ENCODE results near the gene FAR2.
"Not testable (repeated sequence)": the region's sequence is repeated elsewhere in the genome, so short reads cannot be mapped to it uniquely, and the experiment has no call there.

The FAR2 gene

DNA sequence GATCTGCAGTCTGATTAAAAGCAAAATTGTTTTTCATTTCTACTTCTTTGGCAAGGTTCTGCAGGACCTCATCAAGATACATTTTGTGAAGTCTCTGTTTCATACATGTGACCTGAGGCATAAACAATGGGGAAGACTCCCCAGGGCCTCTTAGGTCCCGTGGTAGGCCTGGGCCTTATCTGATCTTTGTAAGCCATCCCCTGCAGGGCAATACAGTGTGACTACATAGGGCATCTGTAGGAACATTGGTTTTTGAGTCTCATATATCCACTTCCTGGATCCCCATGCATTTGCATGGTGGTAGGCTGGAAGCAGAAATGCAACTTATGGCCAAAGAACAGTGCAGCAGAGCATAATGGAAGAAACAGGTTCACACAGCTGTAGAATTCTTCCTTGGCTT is 6.0 kb downstream of the FAR2 start:
- no peak for DNase-seq

DNA sequence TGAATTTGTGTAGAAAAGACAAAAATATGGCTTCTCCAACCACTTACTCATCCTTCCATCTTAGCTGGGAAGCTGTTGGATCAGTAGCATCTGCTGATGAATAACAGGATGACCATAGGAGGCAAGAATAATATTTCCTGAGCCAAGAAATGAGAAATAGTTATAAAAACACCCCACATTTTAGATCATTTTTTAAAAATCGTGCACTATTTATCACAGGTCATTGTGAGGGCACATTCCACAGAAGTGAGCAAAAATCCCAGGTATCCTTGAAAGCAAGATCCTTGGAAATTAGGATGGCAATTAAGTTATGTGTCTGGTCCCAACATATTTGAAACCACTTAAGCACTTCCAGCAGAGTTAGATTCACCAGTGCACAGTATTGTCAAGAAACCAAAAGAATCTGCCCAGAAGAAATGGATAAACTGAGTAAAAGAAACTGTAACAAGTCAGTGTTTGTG is 8.4 kb downstream of the FAR2 start:
- no peak for DNase-seq

DNA sequence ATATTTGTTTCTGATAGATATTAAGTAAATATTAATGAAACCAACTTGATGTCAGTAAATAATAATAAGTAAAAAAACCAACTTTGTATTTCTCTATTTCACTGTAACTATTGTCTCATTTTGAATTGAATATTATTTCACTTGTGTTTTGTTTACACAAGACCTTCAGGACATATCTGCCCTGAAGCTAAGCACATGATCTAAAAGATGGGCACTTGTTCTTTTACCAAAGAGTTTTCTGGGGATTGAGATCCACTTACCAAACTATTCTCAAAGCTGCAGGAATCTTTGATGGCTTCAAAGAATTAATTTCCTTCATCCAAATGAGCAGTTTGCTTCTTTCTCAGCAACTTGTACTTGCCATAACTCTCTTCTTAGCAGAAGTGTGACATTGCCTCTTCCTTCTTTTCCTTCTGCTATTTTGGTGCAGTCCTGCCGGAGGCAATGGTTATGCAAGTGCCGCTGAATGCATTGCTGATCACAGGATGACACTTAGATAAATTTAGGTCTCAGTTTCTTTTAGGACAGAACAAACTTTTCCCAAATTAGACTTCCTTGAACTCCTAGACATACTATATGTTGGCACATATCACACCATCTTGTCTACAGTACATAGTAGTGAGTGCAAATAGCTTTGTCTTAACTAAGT is 9.2 kb downstream of the FAR2 start:
- no peak for DNase-seq

DNA sequence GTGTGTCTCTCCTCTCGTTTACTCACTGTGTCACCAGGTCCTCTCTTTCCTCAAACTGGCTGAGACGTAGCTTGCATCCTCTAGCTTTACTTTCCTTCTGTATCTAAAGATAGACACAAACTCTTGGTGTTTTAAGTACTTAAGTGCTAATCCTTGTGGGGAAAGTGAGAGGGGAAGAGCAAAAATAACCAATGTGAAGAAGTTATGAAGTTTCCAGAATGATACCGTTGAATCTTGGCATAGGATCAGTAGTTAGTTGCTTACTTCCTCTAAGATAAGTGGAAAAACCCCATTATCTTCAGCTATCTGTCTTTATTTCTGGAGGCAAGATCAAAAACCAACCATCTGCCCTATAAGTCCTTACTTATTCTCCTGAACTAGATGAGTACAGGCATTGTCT is 10.6 kb downstream of the FAR2 start:
- DNase-seq: no peak

DNA sequence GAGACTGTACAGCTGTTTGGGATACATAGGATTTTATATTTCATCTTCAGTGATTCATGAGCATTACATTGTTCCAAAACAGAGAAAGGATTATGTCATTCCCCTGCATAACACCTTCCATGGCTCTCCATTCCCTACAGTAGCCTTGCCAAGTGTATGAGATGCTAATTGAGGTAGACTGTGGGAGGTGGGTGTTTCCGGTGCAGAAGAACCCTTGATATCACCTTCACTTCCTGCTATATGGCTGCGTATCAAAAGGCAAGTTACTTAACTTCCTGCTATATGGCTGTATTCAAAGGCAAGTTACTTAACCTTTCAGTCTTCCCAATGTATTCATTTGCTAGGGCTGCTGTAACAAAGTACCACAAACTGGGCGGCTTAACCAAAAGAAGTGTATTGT is 11.2 kb downstream of the FAR2 start:
- DNase-seq: no peak

DNA sequence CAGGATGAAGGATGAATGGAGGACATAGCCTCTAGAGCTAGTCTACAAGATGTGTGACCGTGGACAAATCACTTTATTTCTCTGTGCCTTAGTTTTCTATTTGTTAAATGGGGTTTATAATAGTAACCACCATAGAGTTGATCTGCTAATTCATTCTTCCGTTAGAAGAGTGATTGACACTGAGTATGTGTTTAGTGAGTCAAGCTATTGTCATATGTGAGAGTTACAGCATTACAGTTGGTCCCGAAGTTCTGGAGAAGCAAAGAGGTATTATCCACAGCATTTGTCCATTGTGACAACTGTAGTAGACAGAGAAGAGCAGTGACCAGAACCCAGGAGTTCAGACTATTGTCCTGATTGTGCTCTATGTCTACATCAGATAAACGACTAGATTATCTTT is 14.1 kb downstream of the FAR2 start:
- no peak for DNase-seq

DNA sequence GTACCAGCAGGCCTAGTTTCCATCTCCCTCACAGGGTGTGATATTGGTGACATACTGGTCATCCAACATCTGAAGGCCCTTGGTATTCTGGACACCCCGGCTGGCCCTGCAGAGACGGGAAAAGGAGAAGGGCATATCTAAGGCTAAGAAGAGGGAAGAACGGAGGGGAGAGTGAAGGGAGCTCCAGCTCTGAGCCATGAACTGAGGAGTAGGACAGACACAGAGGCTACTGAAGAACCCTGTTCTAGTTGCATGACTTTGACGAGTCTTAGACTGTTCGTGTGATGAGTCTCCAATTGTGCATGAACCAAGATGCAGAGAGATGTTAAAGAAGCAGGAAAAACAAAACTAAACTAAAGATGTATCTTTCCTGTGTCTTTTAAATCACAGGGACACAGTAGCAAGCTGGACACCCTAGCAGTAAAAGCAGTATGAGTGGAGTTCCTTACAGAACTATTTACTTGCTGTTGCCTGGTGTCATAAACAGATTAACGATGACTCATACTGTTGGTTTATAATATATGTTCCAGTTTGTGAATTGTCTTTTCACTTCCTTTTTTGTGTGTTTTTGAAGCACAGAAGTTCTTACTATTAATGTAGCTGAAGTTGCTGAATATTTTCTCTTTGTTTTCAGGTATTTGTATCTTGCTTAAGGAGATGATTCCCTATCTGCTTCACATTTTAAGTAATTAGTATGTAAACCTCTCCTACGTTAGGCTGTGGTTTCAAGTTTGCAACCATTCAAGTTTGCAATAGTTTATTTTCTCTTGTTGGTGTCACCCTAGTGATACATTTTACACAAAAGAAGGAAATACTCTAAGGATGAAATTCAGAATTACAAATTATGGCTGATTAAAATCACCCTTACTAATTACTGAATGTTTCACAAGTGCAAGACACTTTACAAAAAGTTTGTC is 15.7 kb downstream of the FAR2 start:
- DNase-seq: peak; percentile 68

DNA sequence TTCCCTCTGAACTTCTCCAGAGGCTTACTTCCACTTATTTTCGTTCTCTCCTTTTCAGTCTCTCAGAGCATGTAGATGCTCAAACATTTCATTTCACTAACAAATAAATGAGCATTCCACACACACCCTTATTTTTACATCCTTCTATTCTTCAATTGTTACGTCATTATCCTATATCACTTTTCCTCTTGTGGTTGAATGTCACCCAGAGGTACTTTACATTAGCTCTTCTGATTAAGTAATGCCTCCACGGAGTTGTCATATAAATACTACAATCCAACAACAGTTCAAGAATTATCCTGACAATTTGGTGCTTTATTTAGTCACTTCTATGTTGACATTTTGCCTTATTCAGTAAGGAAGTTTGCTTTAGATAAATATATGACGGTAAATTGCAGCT is 18.4 kb downstream of the FAR2 start:
- no peak for DNase-seq

DNA sequence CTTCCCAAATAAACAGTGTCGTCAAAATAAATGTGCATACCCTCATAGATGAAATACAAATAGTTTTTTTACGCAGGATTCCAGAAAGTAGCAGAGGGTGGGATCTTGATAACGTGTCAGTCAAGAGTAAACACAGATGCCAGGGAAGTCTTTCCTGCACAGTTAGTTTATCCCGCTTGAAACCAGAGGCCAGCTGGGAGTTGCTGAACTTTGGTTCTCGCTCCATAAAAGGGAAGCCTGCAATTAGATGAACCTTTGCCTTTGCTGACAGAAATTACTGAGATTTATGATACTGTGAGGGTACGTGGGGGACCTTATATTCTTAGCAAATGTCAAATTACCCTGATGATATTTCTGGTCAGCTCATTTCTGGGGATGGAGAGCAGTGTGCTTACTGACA is 18.9 kb downstream of the FAR2 start:
- no peak for DNase-seq

DNA sequence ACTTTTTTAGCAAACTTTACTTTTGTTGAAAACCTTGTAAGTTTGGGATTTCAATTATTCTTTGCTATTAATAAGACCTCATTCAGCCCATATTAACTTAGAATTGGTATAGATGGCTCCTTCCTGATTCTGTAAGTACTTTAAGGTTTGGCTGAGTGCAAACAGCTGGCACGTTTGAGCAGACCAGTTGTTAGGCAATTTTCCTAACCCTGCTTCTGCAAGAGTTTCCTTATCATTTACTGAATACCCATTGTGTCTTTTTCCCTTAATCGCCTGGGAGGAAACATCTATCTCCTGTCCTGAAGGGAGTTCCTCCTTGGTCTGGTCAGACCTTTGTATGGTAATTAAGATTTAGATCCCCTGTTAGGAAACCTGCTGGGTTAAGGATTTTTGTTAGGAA is 20.9 kb downstream of the FAR2 start:
- DNase-seq: not testable (repeated sequence)

DNA sequence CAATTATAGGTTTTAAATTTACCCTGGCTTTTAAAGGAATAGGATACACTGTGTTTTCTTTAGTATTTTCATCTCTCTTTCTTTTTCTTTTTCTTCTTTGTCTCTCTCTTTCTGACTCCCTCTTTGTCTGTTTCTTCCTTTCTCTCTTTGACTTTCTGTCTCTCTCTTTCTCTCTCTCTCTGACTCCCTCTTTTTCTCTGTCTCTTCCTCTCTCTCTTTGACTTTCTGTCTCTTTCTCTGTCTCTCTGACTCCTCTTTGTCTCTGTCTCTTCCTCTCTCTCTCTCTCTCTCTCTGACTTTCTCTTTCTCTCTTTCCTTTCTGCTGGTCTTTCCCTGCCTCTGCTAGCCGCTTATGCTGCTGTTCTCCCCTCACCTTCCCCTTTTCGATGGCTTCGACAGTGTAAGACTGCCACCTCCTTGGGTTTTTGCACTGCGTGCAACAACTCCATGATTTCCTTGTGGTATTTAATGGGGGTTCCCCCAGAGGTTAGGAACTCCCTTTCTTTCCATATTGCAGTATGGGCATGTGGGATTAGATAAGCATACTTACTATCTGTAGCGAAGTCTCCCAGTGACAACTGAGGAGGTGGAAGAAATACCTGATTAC is 21.5 kb downstream of the FAR2 start:
- DNase-seq: not testable (repeated sequence)

DNA sequence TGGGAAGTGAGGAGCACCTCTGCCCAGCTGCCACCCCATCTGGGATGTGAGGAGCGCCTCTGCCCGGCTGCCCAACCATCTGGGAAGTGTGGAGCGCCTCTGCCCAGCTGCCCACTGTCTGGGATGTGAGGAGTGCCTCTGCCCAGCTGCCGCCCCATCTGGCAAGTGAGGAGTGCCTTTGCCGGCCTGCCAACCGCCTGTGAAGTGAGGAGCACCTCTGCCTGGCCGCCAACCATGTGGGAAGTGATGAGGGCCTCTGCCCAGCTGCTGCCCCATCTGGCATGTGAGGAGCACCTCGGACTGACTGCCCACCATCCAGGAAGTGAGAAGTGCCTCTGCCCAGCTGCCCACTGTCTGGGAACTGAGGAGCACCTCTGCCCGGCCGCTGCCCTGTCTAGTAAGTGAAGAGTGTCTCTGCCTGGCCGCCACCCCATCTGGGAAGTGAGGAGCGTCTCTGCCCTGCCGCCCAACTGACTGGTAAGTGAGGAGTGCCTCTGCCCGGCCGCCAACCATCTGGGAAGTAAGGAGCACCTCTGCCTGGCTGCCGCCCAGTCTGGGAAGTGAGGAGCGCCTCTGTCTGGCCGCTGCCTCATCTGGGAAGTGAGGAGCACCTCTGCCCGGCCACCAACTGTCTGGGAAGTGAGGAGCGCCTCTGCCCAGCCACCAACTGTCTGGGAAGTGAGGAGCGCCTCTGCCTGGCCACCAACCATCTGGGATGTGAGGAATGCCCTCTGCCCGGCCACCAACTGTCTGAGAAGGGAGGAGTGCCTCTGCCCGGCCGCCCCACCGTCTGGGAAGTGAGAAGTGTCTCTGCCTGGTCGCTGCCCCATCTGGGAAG is 22.6 kb downstream of the FAR2 start:
- DNase-seq: no peak

DNA sequence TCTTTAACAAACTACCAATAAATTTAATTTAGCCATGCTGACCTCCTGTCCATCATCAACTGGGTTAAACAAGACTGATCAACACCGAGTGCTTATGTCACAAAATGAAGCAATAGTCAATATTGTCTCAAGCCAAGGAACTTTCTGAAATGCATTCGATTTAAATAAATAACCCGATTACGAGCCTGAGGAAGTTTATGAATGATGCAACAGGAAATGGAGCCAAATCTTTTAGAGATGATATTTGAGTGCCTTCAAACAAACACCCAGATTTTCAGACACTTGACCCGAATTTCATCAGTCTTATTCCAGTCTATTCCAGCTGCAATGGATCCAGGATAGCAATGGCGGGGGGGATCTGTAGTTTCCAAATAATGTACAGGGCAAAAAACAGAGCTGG is 27.9 kb downstream of the FAR2 start:
- DNase-seq: no peak

DNA sequence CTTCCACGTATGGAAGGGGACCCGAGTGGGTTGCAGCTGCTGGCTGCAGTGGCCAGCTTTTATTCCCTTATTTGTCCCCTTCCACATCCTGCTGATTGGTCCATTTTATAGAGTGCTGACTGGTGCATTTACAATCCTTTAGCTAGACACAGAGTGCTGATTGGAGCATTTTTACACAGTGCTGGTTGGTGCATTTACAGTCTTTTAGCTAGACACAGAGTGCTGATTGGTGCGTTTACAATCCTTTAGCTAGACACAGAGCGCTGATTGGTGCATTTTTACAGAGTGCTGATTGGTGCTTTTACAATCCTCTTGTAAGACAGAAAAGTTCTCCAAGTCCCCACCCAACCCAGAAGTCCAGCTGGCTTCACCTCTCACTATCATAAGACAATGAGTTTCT is 33.2 kb downstream of the FAR2 start:
- not testable (repeated sequence) for DNase-seq

DNA sequence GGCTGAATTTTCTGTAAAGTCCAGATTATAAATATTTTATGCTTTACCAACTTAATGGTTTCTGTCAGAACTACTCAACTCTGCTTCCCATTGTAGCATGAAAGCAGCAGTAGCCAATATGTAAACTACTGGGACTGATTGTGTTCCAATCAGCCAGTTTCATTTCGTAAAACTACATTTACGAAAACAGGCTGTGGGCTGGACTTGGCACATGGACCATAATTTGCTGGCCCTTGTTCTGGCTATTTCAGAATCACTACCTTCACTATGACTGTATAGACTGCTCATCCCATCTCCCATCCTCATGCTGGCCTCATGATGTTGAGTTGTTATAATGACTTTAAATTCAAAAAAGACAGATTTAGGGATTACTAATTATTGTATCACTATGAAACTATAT is 38.7 kb downstream of the FAR2 start:
- no peak for DNase-seq

DNA sequence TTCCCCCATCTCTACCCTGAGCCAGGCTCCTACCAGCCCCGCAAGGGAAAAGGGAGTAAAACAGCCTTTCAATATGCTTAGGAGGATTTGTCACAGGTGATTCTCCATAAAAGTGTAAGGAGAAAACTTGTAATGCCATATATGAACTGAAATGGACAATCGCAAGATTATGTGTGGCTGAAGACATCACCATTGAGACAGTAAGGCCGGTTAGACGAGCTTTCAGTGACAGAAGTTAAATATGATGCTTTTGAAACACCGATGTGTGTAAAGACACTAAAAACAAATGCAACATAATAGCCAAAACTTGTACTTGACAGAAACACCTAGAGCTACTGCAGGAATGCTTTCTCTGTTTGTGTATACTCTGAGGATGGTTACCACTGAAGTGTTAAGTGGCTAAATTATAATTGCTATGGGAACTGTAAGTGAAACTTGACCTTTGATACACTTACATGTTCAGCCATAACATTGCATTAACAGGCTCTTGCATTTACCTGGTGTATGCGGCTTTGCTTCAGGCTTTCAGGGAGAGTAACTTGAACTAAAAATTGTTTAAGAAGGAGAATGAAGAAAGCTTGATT is 42.3 kb downstream of the FAR2 start:
- no peak for DNase-seq

DNA sequence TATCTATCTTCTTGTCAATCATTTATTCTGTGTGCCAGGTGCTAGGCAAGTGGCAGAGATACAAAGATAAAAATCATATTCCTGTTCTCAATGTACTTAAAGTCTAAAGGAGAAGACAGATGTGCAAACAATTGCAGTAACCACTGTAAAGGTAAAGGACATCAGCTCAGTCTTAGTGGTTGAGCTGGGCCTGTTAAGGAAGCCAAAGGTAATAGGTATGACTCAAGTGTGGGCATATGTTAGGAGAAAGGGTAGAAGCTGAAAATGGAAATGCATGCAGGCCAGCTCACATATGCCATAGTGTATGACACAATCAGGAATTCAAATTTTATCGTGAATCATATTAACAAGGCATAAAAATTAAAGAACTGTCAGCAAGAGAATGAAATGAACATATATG is 49.8 kb downstream of the FAR2 start:
- DNase-seq: no peak

DNA sequence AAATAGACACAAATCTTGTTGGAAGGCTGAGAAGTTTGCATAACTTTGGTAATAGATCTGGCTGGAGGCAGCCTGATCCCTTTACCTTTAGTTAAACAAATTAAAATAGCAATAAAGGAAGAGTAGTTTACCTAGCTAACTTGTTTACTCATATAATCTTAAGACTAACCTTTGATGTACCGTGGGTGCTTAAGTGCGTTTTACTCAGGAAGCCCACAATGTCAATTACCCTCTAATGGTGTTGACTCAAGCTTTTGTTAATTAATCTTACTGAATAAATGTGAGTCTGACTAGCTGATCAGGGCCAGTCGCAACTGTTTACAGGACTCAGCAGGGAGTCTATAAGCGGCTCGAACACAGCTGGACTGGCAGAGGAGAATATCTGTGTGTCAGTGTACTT is 51.5 kb downstream of the FAR2 start:
- no peak for DNase-seq

DNA sequence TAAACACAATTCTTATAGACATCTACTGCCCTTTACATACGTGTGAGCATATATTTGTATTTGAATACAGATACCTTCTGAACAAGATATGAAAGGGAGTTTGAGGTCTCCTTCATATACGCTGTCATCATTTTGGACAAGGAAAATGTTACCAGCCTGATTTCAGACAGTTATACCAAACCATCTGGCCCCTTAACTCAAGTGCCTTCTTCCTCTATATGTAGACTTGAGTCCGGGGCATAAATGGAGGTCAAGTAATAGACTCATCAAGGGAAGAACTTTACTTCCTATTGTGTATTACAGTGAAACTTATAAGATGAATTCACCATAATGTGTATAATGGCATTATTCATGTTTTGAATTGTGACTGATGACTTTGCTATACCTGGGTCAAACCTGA is 52.2 kb downstream of the FAR2 start:
- DNase-seq: no peak

DNA sequence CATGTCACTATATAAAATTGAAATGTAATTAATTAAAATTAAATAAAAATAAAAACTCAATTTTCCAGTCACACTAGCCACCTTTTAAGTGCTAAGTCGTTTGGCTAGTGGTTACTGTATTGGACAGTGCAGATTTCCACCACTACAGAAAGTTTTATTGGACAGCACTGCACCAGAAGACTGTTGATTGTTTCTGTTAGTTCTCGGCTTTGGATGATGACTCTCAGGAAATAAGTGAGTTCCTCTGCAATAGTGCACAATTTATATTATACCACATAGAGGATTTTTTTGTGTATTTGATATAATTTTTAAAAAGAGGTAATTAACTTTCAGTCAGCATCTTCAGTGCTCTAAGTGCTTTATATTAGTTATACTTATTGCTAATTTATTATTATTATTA is 52.7 kb downstream of the FAR2 start:
- DNase-seq: no peak

DNA sequence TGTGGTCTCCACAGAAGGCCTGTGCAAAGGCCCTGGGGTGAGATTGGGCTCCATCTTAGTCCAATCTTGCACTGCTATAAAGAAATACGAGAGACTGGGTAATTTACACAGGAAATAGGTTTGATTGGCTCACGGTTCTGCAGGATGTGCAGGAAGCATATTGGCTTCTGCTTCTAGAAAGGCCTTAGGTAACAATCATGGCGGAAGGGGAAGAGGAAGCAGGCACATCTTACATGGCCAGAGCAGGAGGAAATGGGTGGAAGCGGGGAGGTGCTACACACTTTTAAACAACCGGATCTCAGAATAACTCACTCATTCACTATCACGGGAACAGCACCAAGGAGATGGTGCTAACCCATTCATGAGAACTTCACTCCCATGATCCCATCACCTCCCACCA is 55.4 kb downstream of the FAR2 start:
- no peak for DNase-seq

DNA sequence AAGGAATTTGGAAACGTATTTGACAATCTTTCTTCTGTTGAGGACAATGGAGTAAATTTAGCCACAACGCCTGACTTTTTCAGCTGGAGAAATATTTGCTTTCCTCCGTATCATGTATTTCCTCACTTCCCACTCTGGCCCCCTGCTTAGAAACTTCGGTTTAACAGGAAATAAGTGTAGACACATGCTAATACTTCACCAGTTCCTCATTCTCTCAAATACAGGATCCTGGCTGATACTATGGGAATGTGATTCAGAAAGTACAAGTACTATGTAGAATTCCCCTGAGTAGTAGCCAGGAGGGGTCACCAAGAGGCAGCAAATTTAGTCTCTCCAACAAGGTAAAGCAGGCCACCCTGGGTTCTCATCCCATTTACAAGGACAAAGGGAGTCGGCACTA is 58.0 kb downstream of the FAR2 start:
- DNase-seq: peak; percentile 6

DNA sequence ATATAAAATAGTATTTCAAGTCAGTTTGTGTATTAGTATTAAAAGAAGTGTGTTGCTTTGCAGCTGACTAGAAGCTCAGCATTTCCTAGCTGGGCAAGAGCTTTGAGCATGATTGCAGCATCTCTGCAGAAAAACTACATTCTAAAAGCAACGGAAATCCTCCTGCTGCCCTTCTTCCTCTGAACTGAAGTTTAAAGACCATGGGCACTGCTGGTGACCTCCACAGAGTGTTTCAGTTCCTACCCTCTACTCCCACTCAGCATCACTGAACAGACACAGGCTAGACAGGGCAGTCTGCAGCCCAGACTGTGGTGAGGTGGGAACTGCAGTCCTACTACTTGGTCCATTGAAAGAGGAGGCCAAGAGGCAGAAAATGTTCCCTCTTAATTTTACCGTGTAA is 59.0 kb downstream of the FAR2 start:
- no peak for DNase-seq

Data from CD4-positive, alpha-beta T cell treated with Interleukin-4 for 4 hours (primary cell).